CD14-positive monocyte (primary cell): ENCODE results near the gene CFAP53. TPM values are rescaled to one million over a fixed set of nuclear protein-coding genes. Genes with fewer than 3 reads are reported as not detected.

Source experiments
- DNase-seq, 3 donors: peaks; one replicate each; pipeline ENCODE4 v3.0.0-alpha.2; 2011 to 2022
- H2AFZ ChIP-seq: 2 replicates; pipeline ENCODE4 v1.6.0; 2012; ENCODE audit warnings: mild to moderate bottlenecking, low read depth, low read length, inconsistent platforms; ENCODE audit not compliant: insufficient read depth, poor library complexity, severe bottlenecking
- H3K27ac ChIP-seq, 2 donors: 1 replicate in 1 of 2; 2 replicates in 1 of 2; pipeline ENCODE4 v1.5.1; 2012 to 2013; ENCODE audit warnings: low read length in 2 of 2, control low read depth in 1 of 2, inconsistent platforms in 1 of 2, low read depth in 1 of 2, mild to moderate bottlenecking in 1 of 2
- H3K27me3 ChIP-seq, 2 donors: one replicate each; pipeline versions ENCODE4 v1.6.0 to v1.6.1; 2011 to 2013; ENCODE audit warnings: low read length in 2 of 2; ENCODE audit not compliant: control insufficient read depth in 2 of 2, insufficient read depth in 2 of 2
- H3K36me3 ChIP-seq, 2 donors: replicated peaks in 1 of 2; 1 replicate in 1 of 2; 2 replicates in 1 of 2; pipeline versions ENCODE4 v1.5.1 to v1.6.1; 2012 to 2013; ENCODE audit warnings: low read length in 2 of 2, control low read depth in 1 of 2, inconsistent platforms in 1 of 2, mild to moderate bottlenecking in 1 of 2; ENCODE audit not compliant: insufficient read depth in 2 of 2, control insufficient read depth in 1 of 2
- H3K4me1 ChIP-seq, 2 donors: 1 replicate in 1 of 2; 2 replicates in 1 of 2; pipeline versions ENCODE4 v1.5.1 to v1.6.1; 2012 to 2013; ENCODE audit warnings: low read length in 2 of 2, control low read depth in 1 of 2, inconsistent platforms in 1 of 2, mild to moderate bottlenecking in 1 of 2, moderate library complexity in 1 of 2; ENCODE audit not compliant: insufficient read depth in 2 of 2, control insufficient read depth in 1 of 2
- H3K4me2 ChIP-seq: replicated peaks from 2 replicates; pipeline ENCODE3; 2012; ENCODE audit warnings: low read length, moderate library complexity, mild to moderate bottlenecking; ENCODE audit not compliant: poor library complexity, severe bottlenecking; ENCODE audit errors: extremely low read depth
- H3K4me3 ChIP-seq, 3 experiments: fragments of 200-600 bp in 1 of 3; sonication (generic) in 1 of 3; replicated peaks in 1 of 3; 1 replicate in 2 of 3; 2 replicates in 1 of 3; pipeline ENCODE4 v1.5.1; 2011 to 2013; ENCODE audit warnings: low read length in 3 of 3, mild to moderate bottlenecking in 3 of 3, control low read depth in 2 of 3, low read depth in 2 of 3, inconsistent platforms in 1 of 3, moderate library complexity in 1 of 3
- H3K79me2 ChIP-seq: 2 replicates; pipeline ENCODE4 v1.6.0; 2012; ENCODE audit warnings: mild to moderate bottlenecking, control low read depth, inconsistent platforms, low read length, moderate library complexity; ENCODE audit not compliant: insufficient read depth
- H3K9ac ChIP-seq: 2 replicates; pipeline ENCODE4 v1.6.0; 2017; ENCODE audit warnings: low read length, mild to moderate bottlenecking; ENCODE audit not compliant: insufficient read depth, poor library complexity, severe bottlenecking
- H3K9me3 ChIP-seq, 2 donors: replicated peaks in 1 of 2; 1 replicate in 1 of 2; 2 replicates in 1 of 2; pipeline versions ENCODE4 v1.5.1 to v1.6.1; 2012 to 2013; ENCODE audit warnings: low read length in 2 of 2, control low read depth in 1 of 2; ENCODE audit not compliant: control insufficient read depth in 1 of 2, insufficient read depth in 1 of 2
- H4K20me1 ChIP-seq: 2 replicates; pipeline ENCODE4 v1.6.0; 2012; ENCODE audit warnings: mild to moderate bottlenecking, low read length, control low read depth, moderate library complexity; ENCODE audit not compliant: insufficient read depth
- H3K27ac Mint-ChIP-seq, 7 donors: one replicate each; pipeline ENCODE4 v1.8.0; 2020; ENCODE audit warnings: mild to moderate bottlenecking in 7 of 7, mixed read lengths in 7 of 7, moderate library complexity in 6 of 7, inconsistent platforms in 2 of 7
- H3K27me3 Mint-ChIP-seq, 3 donors: one replicate each; pipeline ENCODE4 v1.8.0; 2021 to 2022; ENCODE audit warnings: low read depth in 3 of 3, mild to moderate bottlenecking in 3 of 3, mixed read lengths in 3 of 3, moderate library complexity in 3 of 3, inconsistent platforms in 1 of 3
- H3K36me3 Mint-ChIP-seq, 2 donors: one replicate each; pipeline ENCODE4 v1.8.0; 2020; ENCODE audit warnings: mixed read lengths in 2 of 2, inconsistent platforms in 1 of 2, mild to moderate bottlenecking in 1 of 2
- H3K4me1 Mint-ChIP-seq: one replicate; pipeline ENCODE4 v1.8.0; 2020; ENCODE audit warnings: mild to moderate bottlenecking, mixed read lengths
- H3K4me3 Mint-ChIP-seq, 2 donors: one replicate each; pipeline ENCODE4 v1.8.0; 2020; ENCODE audit warnings: mild to moderate bottlenecking in 2 of 2, mixed read lengths in 2 of 2, moderate library complexity in 1 of 2
- H3K9me3 Mint-ChIP-seq, 7 donors: one replicate each; pipeline ENCODE4 v1.8.0; 2020 to 2022; ENCODE audit warnings: mixed read lengths in 7 of 7, mild to moderate bottlenecking in 6 of 7, moderate library complexity in 6 of 7, inconsistent platforms in 2 of 7
- WGBS: methylation state at CpG from one replicate; pipeline ENCODE4 v1.1.5; 2013; ENCODE audit warnings: missing lambda C conversion rate; ENCODE audit not compliant: insufficient coverage; 5-methylcytosine and 5-hydroxymethylcytosine counted together
- intact Hi-C, 2 donors: fragments of 100-400 bp; cut with micrococcal nuclease; formaldehyde crosslinking; loops; one replicate each; pipeline versions ENCODE4 v1.15.0 to v1.15.1; 2023
- polyA plus RNA-seq, 3 donors: library from polyadenylated mRNA; depleted of rRNA in 1 of 3; unstranded in 2 of 3; stranded (reverse) in 1 of 3; fragments of 300-500 nt in 2 of 3; fragments of >200 nt in 1 of 3; fragmentation: Illumina TruSeq in 2 of 3; gene quantifications; 1 replicate in 2 of 3; 2 replicates in 1 of 3; pipeline ENCODE4 v1.2.3, GENCODE V29; 2012 to 2021
- TF ChIP-seq, protein P1 (sequence below): fragments of 200-600 bp; IDR thresholded peaks from one replicate; pipeline ENCODE4 v1.8.0; 2022; ENCODE audit warnings: antibody characterized with exemption, mild to moderate bottlenecking

Gene CFAP53
- polyA plus RNA-seq, 3 donors: 0.08 to 0.14 TPM; not detected in 1

DNA sequence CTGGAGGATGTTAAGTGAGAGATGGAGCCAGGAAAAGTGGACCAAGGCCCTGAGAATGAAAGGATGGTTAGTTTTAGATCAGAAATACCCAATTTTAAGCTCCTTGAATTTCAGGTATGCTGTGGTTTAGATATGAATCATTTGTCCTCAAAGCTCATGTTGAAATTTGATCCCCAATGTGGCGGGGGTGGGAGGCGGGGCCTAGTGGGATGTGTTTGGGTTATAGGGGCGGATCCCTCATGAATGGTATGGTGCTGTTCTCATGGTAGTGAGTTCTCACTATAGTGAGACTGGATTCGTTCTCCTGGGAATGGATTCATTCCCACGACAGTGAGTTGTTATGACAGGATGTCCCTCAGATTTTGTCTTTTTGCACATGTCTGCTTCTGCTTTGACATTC, 82.7 kb downstream of the CFAP53 start:
- no peak overlapping the region for H3K27ac Mint-ChIP-seq
- H3K4me2 ChIP-seq: no peak overlapping the region

DNA sequence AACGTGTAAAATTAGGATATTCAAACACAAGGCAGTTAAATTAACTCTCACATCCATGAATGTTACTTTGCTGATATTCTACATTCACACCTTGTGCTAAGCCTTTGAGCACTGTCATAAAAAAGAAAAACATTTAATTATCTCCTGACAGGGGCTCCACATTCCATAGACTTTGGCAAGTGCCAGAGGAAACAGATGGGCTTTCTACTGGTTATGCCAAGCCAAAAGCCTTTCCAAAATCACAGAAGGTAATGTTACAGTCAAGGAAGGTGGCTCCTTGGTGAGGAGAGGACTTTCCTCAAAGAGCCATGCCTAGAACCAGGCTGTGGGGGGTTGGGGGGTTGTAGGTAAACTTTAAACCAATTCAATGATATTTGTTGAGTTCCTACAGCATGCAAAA, 83.8 kb downstream of the CFAP53 start:
- H3K79me2 ChIP-seq: no peaks in the 10 kb centered on the region
- H3K4me1 ChIP-seq: no peaks in the 10 kb centered on the region
- H3K27ac ChIP-seq: no peak overlapping the region
- Mint-ChIP-seq H3K4me3 (no peak overlapping the region), H3K4me1 (no peaks in the 10 kb centered on the region), H3K36me3 (no peaks in the 10 kb centered on the region), H3K27me3 (peaks cover 1 to 2% (median 2%) of the 10 kb centered on the region in 3 donors), H3K27ac (no peak overlapping the region), H3K9me3 (peaks cover 0 to 2% (median 0%) of the 10 kb centered on the region in 7 donors)
- TF ChIP-seq, protein P1, sequence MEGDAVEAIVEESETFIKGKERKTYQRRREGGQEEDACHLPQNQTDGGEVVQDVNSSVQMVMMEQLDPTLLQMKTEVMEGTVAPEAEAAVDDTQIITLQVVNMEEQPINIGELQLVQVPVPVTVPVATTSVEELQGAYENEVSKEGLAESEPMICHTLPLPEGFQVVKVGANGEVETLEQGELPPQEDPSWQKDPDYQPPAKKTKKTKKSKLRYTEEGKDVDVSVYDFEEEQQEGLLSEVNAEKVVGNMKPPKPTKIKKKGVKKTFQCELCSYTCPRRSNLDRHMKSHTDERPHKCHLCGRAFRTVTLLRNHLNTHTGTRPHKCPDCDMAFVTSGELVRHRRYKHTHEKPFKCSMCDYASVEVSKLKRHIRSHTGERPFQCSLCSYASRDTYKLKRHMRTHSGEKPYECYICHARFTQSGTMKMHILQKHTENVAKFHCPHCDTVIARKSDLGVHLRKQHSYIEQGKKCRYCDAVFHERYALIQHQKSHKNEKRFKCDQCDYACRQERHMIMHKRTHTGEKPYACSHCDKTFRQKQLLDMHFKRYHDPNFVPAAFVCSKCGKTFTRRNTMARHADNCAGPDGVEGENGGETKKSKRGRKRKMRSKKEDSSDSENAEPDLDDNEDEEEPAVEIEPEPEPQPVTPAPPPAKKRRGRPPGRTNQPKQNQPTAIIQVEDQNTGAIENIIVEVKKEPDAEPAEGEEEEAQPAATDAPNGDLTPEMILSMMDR: no peak
- no peaks in the 10 kb centered on the region for H3K9me3 ChIP-seq
- no peak overlapping the region for H3K4me2 ChIP-seq
- intact Hi-C loops: no loop called here
- WGBS: no CpG with 5 or more reads among the region's 1 CpG
- H3K27me3 ChIP-seq: peaks cover 0 to 3% of the 10 kb centered on the region in 2 donors
- H4K20me1 ChIP-seq: no peaks in the 10 kb centered on the region
- H3K4me3 ChIP-seq: no peak overlapping the region
- no peak overlapping the region for H3K9ac ChIP-seq
- DNase-seq: no peak
- no peaks in the 10 kb centered on the region for H3K36me3 ChIP-seq
- H2AFZ ChIP-seq: no peak overlapping the region

More for the DNA sequence above, 82.7 kb downstream of the CFAP53 start:
- Mint-ChIP-seq H3K9me3 (no peaks in the 10 kb centered on the region), H3K27me3 (peaks cover 0 to 4% (median 1%) of the 10 kb centered on the region in 3 donors), H3K4me3 (no peak overlapping the region), H3K4me1 (no peaks in the 10 kb centered on the region), H3K36me3 (no peaks in the 10 kb centered on the region)
- WGBS: 100% methylated on average over 2 of the region's 5 CpGs
- Histone ChIP-seq H3K4me1 (no peaks in the 10 kb centered on the region), H3K27ac (no peak overlapping the region), H3K79me2 (no peaks in the 10 kb centered on the region), H2AFZ (no peak overlapping the region), H3K4me3 (no peak overlapping the region), H3K9me3 (no peaks in the 10 kb centered on the region), H4K20me1 (no peaks in the 10 kb centered on the region), H3K9ac (no peak overlapping the region), H3K36me3 (no peaks in the 10 kb centered on the region), H3K27me3 (peaks cover 0 to 3% of the 10 kb centered on the region in 2 donors)
- intact Hi-C loops: no loop called here
- TF ChIP-seq, protein P1: no peak
- no peak for DNase-seq
